ENCODE results near the gene PTPA. TPM values are rescaled to one million over a fixed set of nuclear protein-coding genes. Genes with fewer than 3 reads are reported as not detected.

The PTPA gene
- total and polyA plus RNA-seq, 2 donors (not counting 1 experiment from before 2014, with no cell fraction given): 190 to 203 TPM

- TF ChIP-seq CTCF (conservative IDR thresholded peaks at IDR 0.05 in 1 of 2, IDR thresholded peaks at IDR 0.05 in 1 of 2; ENCODE audit: low read depth in 1 of 2, low read length in 2 of 2) (no peak), EZH2 (IDR thresholded peaks at IDR 0.05; ENCODE audit: low read length, missing control alignments) (no peak)
- no peak overlapping the region for H2AFZ ChIP-seq (ENCODE audit: low read length)
- no peak overlapping the region for H3K4me3 ChIP-seq (replicated peaks in 1 of 4; ENCODE audit: control extremely low read depth in 1 of 4, insufficient read depth in 1 of 4, low read depth in 3 of 4, low read length in 4 of 4)
- no peak overlapping the region for H3K27ac ChIP-seq (ENCODE audit: insufficient read depth, low read length)
- H3K79me2 ChIP-seq (ENCODE audit: control insufficient read depth, insufficient read depth, low read length): no peaks in the 10 kb centered on the region
- no peak for DNase-seq (ENCODE audit: low read depth in 2 of 2)
- H3K9me3 ChIP-seq (ENCODE audit: control insufficient read depth, insufficient read depth, low read depth, low read length): no peaks in the 10 kb centered on the region
- no peaks in the 10 kb centered on the region for H3K27me3 ChIP-seq (ENCODE audit: control insufficient read depth, insufficient read depth, low read length)
- no peaks in the 10 kb centered on the region for H4K20me1 ChIP-seq (ENCODE audit: control insufficient read depth, extremely low read depth, insufficient read depth, low read length)
- H3K4me2 ChIP-seq (ENCODE audit: extremely low read depth, insufficient read depth, low read length): no peak overlapping the region
- H3K4me1 ChIP-seq (ENCODE audit: control insufficient read depth, extremely low read depth, insufficient read depth, low read length): no peaks in the 10 kb centered on the region
- H3K36me3 ChIP-seq (ENCODE audit: control insufficient read depth, insufficient read depth, low read length): peaks cover 9% of the 10 kb centered on the region
- H3K9ac ChIP-seq (ENCODE audit: insufficient read depth, low read length): no peak overlapping the region
These were observed 43.8 kb downstream of the PTPA start for GRCh38 chr9:129154866-129155477.

- no peak for DNase-seq (ENCODE audit: low read depth in 2 of 2)
These were observed 44.9 kb downstream of the PTPA start for GRCh38 chr9:129156163-129156562.

More at GRCh38 chr9:129156163-129156562, 44.9 kb downstream of the PTPA start:
- no peaks in the 10 kb centered on the region for H3K27me3 ChIP-seq (ENCODE audit: control insufficient read depth, insufficient read depth, low read length)
- H3K9ac ChIP-seq (ENCODE audit: insufficient read depth, low read length): no peak overlapping the region
- no peak overlapping the region for H2AFZ ChIP-seq (ENCODE audit: low read length)
- TF ChIP-seq EZH2 (IDR thresholded peaks at IDR 0.05; ENCODE audit: low read length, missing control alignments) (no peak), CTCF (conservative IDR thresholded peaks at IDR 0.05 in 1 of 2, IDR thresholded peaks at IDR 0.05 in 1 of 2; ENCODE audit: low read depth in 1 of 2, low read length in 2 of 2) (no peak)
- H3K4me3 ChIP-seq (replicated peaks in 1 of 4; ENCODE audit: control extremely low read depth in 1 of 4, insufficient read depth in 1 of 4, low read depth in 3 of 4, low read length in 4 of 4): no peak overlapping the region
- H3K79me2 ChIP-seq (ENCODE audit: control insufficient read depth, insufficient read depth, low read length): no peaks in the 10 kb centered on the region
- H4K20me1 ChIP-seq (ENCODE audit: control insufficient read depth, extremely low read depth, insufficient read depth, low read length): no peaks in the 10 kb centered on the region
- no peak overlapping the region for H3K27ac ChIP-seq (ENCODE audit: insufficient read depth, low read length)
- H3K4me1 ChIP-seq (ENCODE audit: control insufficient read depth, extremely low read depth, insufficient read depth, low read length): no peaks in the 10 kb centered on the region
- no peaks in the 10 kb centered on the region for H3K9me3 ChIP-seq (ENCODE audit: control insufficient read depth, insufficient read depth, low read depth, low read length)
- H3K36me3 ChIP-seq (ENCODE audit: control insufficient read depth, insufficient read depth, low read length): peaks cover 9% of the 10 kb centered on the region
- H3K4me2 ChIP-seq (ENCODE audit: extremely low read depth, insufficient read depth, low read length): no peak overlapping the region
